Activated naive CD4-positive, alpha-beta T cell treated with anti-CD3 and anti-CD28 coated beads, Interleukin-2, amount 50 U/mL, for 16 hours (primary cell): ENCODE data around the gene FAM83G.
"Not testable (repeated sequence)": the region's sequence is repeated elsewhere in the genome, so short reads cannot be mapped to it uniquely, and the experiment has no call there.

Source experiments
- DNase-seq: peaks from one replicate; pipeline ENCODE4 v3.0.0-alpha.2; 2020

The FAM83G gene

DNA sequence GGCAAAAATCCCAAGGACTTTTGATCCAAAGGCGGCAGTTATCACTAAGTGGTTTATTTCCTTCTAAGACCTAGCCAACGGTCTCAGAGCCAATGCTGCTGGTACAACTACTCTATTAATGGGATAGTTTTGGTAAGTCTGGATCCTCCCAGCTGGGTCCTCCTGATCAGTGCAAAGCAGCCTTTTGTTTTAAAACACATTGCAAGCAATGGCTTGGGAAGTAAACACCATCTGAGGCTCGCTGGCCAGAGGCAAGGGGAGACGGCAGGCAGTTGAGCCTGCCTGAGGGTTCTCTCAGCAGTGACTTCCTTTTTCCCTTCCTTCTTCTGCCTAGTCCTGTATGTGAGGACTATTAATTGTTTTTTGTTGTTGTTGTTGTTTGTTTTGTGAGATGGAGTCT is 54.2 kb downstream of the FAM83G start:
- DNase-seq: no peak

GRCh38 chr17:18949566-18949965 is 55.0 kb downstream of the FAM83G start:
- no peak for DNase-seq

DNA sequence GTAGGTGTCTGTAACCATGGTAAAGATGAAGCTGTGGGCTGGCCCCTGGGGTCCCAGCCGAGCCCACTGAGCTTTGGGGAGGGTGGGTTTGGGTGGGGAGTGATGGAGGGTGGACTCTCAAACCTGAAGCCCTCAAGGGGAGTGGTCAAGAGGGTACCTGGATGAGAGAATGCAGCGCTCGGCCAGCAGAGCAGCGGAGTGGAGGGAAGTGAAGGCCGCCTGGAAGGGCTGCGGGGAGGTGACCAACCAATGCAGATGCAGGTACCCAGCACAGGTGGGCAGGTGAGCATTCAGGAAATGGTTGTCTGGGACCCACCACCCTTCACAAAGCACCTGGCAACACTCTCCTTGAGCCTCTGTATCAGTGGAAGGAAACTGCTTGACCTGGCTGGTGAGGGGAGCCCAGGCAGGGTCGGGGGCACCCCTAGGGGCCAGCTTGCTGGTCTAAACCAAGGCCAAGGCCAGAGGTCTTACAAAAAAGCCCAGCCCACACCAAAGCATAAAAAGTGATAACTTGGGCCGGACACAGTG is 56.0 kb downstream of the FAM83G start:
- no peak for DNase-seq

DNA sequence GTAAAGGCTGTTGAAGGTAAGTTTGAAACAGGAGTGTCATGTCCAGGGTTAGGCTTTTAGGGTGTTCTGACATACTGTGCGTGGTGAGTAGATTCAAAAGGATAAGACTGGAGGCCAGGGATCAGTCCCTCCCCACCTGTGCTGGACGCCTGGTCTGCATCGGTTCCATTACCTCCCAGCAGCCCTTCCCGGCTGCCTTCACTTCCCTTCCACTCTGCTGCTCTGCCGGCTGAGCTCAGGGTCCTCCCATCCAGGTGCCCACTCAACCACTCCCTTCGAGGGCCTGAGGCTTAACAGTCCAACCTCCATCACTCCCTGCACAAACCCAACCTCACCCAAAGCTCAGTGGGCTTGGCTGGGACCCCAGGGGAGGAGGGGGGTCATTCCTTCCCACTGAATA is 56.7 kb downstream of the FAM83G start:
- no peak for DNase-seq

DNA sequence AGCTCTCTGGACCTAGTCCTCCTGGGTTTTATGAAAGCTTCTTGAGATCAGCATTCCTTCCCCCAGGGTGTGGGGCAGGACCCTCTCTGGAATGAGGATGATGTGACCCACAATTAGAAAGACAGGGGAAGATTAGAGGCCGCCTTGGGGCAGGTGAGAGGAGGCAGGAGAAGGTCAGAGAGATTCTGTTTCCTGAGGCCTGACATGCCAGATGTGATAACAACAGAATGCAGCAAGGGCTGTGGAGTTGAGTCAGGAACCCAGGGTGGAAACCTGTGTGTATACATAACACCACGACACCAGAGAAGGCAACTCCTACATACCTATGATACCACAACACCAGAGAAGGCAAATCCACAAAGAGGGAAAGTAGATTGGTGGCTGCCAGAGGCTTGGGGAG is 58.0 kb downstream of the FAM83G start:
- DNase-seq: no peak

GRCh38 chr17:18944646-18945045 is 59.9 kb downstream of the FAM83G start:
- DNase-seq: no peak

DNA sequence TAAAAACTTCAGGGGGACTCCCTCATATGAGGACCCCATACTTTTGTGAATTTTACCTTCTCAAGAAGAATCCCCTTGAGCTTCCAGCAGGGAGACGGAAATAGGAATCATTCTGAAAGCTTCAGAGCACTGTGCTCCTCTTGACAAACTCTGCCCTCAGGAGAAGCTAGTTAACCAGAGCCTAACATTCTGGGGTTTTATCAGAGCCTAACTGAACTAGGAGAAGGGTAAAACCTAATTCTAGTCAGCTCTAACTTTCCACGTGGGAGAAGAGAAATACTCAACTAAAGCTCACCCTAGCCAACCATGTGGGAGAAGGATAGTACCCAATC is 65.9 kb downstream of the FAM83G start:
- no peak for DNase-seq

- DNase-seq: no peak
These were observed 66.4 kb downstream of the FAM83G start for GRCh38 chr17:18937981-18938691.

DNA sequence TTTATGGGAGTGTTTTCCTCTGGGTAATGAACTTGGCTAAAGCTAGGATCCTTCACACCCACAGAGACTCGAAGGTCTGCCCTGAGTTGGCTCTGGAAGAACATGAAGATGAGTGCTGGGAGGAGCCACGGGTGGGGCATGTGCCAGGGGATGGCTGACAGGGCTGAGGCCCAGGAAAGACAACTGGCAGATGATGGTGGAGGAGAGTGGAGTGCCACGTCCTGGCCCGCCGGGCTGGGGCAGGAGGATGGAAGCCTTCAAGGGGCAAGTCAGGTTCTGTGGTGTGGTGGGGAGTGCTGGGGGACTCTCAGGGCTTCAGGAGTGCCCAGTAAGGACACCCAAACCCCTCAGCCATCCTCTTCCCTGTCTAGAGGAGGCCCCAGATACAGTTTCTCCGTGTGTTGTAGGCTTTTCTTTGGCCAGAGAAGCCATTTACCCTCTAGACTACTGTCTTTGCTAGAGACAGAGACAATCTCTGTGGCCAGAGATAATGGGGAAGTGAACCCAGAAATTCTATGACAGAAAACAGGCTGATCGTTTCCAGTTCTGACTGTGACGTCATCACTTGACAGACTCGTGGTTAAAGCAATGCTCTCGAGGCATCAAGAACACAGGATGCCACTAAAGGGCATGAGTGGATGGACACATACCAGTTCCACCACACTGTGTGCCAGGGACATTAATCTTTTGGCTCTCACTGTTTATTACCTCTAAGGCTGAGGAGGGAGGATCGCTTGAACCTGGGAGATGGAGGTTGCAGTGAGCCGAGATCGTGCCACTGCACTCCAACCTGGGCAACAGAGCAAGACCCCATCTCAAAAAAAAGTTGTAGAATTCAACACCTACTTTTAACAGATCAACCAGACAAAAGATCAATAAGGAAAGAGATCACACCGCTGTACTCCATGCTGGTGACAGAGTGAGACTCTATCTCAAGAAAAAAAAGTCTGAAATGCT is 71.2 kb downstream of the FAM83G start:
- DNase-seq: no peak

DNA sequence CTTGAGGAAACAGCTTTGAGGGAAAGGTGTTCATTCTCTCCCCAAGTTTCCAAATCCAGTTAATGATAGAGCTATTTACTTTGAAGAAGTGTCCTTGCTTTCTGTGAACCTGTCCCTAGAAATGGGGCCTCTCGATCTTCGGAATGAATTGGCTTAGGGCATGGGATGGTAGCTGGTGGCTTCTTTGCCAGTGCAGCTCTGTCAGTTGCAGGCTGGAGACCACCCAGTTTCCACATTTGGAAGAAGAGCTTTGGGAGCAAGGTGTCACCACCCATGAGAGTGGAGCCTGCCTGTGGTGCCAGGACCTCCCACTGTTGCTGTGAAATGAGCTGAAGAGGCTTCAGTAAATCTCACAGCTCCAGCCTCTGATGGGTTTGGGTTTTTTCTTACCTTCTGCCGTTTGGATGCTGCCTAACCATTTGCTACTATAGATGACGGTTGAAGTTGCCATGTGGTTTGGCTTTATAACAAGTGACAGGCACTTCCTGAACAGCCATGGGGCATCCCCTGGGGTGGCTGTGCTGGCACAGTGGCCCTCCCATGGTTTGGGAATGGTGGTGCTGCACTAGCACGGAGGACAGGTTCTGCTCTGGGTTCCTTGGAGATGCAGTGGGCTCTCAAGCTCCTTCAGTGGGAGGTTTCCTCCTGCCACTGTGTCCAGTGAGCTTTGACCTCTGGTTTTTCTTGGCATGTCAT is 72.1 kb downstream of the FAM83G start:
- no peak for DNase-seq

- no peak for DNase-seq
These were observed 75.9 kb downstream of the FAM83G start for GRCh38 chr17:18928628-18929125.

- no peak for DNase-seq
These were observed 79.4 kb downstream of the FAM83G start for GRCh38 chr17:18925187-18925586.

DNA sequence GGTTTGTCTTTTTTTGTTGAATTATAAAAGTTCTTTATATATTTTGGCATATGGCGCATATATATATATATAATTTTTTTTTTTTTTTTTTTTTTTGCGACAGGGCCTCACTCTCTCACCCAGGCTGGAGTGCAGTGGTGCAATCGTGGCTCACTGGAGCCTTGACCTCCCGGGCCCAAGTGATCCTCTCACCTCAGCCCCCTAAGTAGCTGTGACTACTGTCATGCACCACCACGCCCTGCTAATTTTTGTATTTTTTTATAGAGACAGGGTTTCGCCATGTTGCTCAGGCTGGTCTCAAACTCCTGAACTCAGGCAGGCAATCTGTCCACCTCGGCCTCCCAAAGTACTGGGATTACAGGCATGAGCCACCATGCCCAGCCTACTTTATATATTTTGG is 82.0 kb downstream of the FAM83G start:
- DNase-seq: not testable (repeated sequence)

DNA sequence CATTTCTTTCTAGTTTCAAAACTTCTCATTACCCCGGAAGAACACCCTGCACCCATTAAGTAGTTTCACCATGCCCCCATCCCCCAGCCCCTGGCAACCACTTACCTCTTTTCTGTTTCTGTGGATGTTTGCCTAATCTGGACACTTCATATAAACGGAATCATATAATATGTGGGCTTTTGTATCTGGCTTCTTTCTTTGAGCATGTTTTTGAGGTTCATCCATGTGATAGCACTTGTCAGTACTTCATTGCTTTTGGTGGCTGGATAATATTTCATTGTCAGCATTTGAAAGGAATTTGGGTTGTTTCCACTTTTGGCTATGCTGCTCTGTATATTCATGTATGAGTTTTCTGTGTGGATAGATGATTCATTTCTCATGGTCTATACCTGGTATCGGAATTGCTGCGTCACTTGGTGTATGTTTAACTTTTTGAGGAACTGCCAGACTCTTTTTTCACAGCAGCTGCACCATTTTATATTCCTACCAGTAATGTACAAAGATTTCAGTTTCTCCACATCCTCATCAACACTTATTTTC is 82.6 kb downstream of the FAM83G start:
- no peak for DNase-seq

DNA sequence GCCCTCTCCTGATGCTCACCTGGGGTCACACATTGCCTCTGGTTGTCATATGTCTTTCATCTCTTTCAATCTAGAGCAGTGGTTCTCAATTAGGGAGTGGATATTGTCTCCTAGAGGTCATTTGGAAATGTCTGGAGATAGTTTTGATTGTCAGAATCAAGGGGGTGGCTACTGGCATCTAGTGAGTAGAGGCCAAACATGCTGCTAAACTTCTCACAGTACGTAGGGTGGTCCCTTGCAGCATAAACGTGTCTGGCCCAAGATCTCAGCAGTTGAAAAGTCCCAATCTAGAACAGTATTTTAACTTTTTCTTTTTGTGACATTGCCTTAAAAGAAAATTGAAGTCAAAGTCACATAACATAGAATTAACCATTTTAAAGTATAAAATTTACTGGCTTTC is 83.1 kb downstream of the FAM83G start:
- no peak for DNase-seq

DNA sequence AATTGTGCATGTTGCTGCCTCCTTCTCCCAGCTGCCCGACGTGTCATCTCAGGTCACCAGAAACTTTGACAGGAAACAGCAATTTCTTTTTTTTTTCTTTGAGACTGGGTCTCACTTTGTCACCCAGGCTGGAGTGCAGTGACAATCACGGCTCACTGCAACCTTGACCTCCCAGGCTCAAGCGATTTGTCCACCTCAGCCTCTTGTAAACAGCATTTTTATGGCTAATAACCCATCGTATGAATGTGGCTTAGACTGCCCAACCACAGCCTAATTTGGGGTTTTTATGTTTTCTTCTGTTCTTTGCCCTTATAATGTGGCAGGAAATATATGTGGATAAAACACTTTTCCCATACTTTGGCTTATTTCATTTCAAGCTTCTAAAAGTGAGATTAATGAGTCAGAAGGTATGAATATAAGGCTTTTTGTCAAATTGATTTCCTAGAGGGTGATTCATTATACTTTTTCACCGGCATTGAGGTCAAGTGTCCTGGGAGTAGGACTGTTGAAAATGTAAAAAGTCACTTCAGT is 83.6 kb downstream of the FAM83G start:
- no peak for DNase-seq

DNA sequence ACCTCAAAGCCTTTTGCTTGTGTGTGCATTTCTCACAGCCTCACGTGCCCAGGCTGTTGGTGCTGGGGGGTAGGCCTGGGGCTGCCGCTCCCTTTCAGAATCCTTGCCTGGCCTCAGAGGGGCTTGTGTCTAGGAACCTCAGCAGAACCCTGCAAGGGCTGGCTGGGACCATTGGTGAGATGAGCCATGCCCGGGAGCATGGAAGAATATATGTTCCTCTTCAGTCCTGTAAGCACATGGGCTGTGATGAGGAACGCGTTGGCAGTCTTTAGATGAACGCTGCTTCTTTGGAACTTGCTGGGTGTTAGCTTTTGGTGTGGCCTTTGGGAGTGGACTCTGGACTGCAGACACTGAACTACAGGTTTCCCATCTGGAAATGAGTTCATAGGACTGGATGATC is 84.6 kb downstream of the FAM83G start:
- DNase-seq: no peak
